ENCODE measurements around the gene MYO1D. TPM values are rescaled to one million over a fixed set of nuclear protein-coding genes. Genes with fewer than 3 reads are reported as not detected.
A peak's percentile ranks its signal among the peaks of the same experiment; 100 is the strongest.
"Not testable (repeated sequence)": the region's sequence is repeated elsewhere in the genome, so short reads cannot be mapped to it uniquely, and the experiment has no call there.

Gene MYO1D
- total RNA-seq, 8 experiments from 2014 or later: 1.6 to 9.8 (median 5.6) TPM

DNA sequence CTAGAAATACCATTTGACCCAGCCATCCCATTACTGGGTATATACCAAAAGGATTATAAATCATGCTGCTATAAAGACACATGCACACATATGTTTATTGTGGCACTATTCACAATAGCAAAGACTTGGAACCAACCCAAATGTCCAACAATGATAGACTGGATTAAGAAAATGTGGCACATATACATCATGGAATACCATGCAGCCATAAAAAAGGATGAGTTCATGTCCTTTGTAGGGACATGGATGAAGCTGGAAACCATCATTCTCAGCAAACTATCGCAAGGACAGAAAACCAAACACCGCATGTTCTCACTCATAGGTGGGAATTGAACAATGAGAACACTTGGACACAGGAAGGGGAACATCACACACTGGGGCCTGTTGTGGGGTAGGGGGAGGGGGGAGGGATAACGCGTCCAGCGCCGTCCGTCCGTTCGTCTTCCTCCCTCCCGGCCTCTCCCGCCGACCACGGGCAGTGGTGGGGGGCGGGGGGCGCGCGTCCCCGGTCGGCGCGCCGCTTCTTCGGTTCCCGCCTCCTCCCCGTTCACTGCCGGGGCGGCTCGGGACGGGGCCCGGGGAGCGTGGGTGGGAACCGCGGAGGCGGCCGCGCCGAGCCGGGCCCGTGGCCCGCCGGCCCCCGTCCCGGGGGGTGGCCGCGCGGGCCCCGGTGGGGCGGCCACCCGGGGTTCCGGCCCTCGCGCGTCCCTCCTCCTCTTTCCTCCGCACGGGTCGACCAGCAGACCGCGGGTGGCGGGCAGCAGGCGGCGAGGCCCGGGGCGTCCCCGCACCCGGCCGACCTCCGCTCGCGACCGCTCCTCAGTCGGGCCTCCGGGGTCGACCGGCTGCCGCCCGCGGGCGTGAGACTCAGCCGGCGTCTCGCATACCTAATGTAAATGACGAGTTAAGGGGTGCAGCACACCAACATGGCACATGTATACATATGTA is 54.7 kb downstream of the MYO1D start:
- H3K4me3 ChIP-seq: peak overlapping the region in 4 of 5 donors; percentile 22 to 30 (median 28)
- in situ Hi-C loops (cut with MboI; ENCODE audit: low pct_unique_long_range_greater_than_20kb in 2 of 9, low sequenced_read_pairs in 9 of 9, unreplicated experiment in 9 of 9): not testable (repeated sequence)

DNA sequence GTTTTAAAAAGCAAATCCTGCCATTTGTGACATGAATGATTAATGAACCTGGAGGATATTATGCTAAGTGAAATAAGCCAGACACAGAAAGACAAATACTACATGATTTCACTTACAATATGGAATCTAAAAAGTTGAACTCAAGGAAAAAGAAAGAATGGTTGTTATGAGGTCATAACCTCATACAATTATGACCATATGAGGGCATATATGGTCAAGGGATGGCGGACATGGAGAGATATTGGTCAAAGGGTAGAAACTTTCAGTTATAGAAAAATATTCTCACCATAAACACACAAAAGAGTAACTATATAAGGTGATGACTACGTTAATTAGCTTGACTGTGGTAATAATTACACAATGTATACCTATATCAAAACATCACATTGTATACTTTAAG is 56.5 kb downstream of the MYO1D start:
- in situ Hi-C loops (cut with MboI; ENCODE audit: low pct_unique_long_range_greater_than_20kb in 2 of 9, low sequenced_read_pairs in 9 of 9, unreplicated experiment in 9 of 9): no loop called here
- Histone ChIP-seq H3K4me3 (no peak overlapping the region), H3K27ac (no peak overlapping the region), H3K4me1 (replicated peaks in 1 of 2) (no peaks in the 10 kb centered on the region)
- no peak for ATAC-seq (replicated peaks in 6 of 8)
- WGBS, 10 experiments: 80 to 100% (median 94%) methylated on average over 1 to 2 of the region's 2 CpGs; no CpG with 5 or more reads in 1 of the 10 experiments

More for the DNA sequence above, 54.7 kb downstream of the MYO1D start:
- peak in 3 of 8 experiments; percentile 34 to 54 (median 51) for ATAC-seq (replicated peaks in 6 of 8)
- H3K27ac ChIP-seq; H3K4me1 ChIP-seq (replicated peaks in 1 of 2): not testable (repeated sequence)
- WGBS, 10 experiments: 0 to 16% (median 13%) methylated on average over 2 to 16 of the region's 82 CpGs; no CpG with 5 or more reads in 7 of the 10 experiments

DNA sequence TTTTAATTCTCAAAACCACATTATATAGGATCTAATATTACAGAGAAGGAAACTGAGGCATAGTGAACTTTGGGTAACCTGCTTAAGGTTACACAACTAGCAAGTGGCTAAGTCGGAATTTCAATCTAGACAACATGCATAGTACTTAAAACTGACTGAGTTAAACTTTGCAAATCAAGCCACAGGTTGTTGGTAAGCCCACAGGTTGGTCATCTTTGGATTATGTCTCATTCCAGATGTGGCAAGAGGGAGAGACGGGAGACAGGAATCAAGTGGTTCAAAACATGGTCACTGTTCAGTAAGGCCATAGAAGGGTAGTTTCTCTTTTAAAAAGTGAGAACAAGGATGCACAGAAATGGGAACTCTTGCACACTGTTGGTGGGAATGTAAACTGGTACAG is 57.1 kb downstream of the MYO1D start:
- in situ Hi-C loops (cut with MboI; ENCODE audit: low pct_unique_long_range_greater_than_20kb in 2 of 9, low sequenced_read_pairs in 9 of 9, unreplicated experiment in 9 of 9): no loop called here
- H3K4me1 ChIP-seq (replicated peaks in 1 of 2): no peaks in the 10 kb centered on the region
- ATAC-seq (replicated peaks in 6 of 8): no peak

DNA sequence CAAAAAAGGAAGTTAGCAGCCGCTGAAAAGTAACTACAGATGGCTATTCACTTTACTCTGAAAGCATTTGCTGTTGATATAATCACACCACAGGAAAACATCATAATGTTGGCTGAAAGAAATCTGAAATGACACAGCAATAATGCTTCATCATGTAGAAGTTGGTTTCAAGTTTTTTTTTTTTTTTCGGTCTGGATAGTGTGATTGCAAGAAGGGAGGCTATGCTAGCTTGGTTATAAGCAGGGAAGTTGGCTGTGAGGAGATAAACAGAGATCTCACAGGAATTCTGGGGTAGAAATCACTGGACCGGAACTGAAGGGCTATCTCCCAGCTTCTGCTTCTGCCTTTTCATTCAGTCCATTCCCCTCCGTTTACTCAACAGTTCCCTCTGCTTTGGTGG is 57.9 kb downstream of the MYO1D start:
- H3K27ac ChIP-seq: no peak overlapping the region
- WGBS, 10 experiments: 9 to 100% (median 80%) methylated on average over 1 to 4 of the region's 4 CpGs; no CpG with 5 or more reads in 1 of the 10 experiments
- no peaks in the 10 kb centered on the region for H3K4me1 ChIP-seq (replicated peaks in 1 of 2)
- no peak overlapping the region for H3K4me3 ChIP-seq
- in situ Hi-C loops (cut with MboI; ENCODE audit: low pct_unique_long_range_greater_than_20kb in 2 of 9, low sequenced_read_pairs in 9 of 9, unreplicated experiment in 9 of 9): no loop called here
- peak in 1 of 8 experiments; percentile 18 for ATAC-seq (replicated peaks in 6 of 8)

More for the DNA sequence above, 57.1 kb downstream of the MYO1D start:
- WGBS, 10 experiments: 42 to 100% (median 80%) methylated on average over 1 to 2 of the region's 2 CpGs; no CpG with 5 or more reads in 1 of the 10 experiments
- Histone ChIP-seq H3K4me3 (no peak overlapping the region), H3K27ac (no peak overlapping the region)

DNA sequence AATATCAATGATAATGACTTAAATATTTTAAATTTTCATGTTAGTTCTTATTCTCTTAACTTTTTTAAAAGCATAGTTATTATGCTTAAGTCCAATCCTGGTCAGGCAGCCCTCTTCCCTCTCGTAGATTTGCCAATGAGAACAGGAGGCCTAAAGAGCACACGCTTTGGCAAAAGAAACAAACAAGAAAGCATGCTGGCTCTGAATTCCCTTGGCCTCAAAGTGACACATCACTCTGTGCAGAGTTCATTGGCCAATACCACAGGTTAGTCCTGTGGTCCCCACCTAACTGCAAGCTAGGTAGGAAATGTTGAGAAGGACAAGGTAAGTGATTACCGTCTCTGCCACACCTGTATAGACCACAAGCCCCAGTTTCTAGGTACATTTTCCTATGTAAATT is 61.5 kb downstream of the MYO1D start:
- Histone ChIP-seq H3K4me1 (replicated peaks in 1 of 2) (peaks cover 0 to 3% of the 10 kb centered on the region in 2 donors), H3K27ac (no peak overlapping the region), H3K4me3 (no peak overlapping the region)
- ATAC-seq (replicated peaks in 6 of 8): no peak
- 38 to 100% (median 89%) methylated on average over 1 to 3 of the region's 3 CpGs for WGBS, 10 experiments
- in situ Hi-C loops (cut with MboI; ENCODE audit: low pct_unique_long_range_greater_than_20kb in 2 of 9, low sequenced_read_pairs in 9 of 9, unreplicated experiment in 9 of 9): no loop called here

DNA sequence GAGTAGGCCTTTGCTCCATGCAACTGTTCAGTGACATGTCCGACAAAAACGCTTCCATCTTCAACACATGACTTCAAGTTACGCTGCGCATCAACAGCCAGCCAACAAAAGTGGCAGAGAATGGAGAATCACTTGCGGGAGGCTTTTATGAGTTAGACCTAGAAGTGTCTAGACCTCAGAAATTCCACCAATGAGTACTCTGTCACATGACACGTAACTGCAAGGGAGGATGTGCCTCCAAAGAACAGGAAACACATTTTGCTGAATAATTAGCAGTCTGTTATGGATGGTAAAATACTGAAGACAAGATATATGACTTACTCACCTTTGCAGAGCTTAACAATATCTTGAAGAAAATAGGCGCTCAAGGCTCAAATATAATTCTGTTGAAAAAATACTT is 62.1 kb downstream of the MYO1D start:
- ATAC-seq (replicated peaks in 6 of 8): peak in 1 of 8 experiments; percentile 49
- 77 to 100% (median 93%) methylated on average over 1 to 7 of the region's 7 CpGs for WGBS, 10 experiments
- Histone ChIP-seq H3K4me3 (no peak overlapping the region), H3K27ac (no peak overlapping the region), H3K4me1 (replicated peaks in 1 of 2) (peaks cover 0 to 3% of the 10 kb centered on the region in 2 donors)
- in situ Hi-C loops (cut with MboI; ENCODE audit: low pct_unique_long_range_greater_than_20kb in 2 of 9, low sequenced_read_pairs in 9 of 9, unreplicated experiment in 9 of 9): no loop called here

DNA sequence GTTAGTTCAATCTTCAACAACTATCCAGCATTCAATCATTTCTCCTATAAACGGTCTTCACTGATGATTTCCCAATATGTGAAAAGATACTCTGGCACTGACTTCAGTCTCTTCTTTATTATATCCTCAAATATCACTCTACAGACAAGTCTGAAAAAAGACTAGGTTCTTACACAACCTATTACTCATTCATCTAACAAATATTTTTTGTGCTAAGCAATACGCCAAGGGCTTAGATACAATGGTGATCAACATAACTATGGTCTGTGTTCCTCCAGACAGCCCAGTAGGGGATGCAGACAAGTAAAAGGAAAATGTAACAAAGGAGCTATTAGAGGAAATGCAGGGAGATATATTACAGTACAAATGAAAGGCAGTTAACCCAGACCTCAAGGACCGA is 63.9 kb downstream of the MYO1D start:
- Histone ChIP-seq H3K4me3 (no peak overlapping the region), H3K27ac (no peak overlapping the region), H3K4me1 (replicated peaks in 1 of 2) (peaks cover 0 to 3% of the 10 kb centered on the region in 2 donors)
- 13 to 93% (median 66%) methylated on average over 1 to 3 of the region's 3 CpGs for WGBS, 10 experiments
- peak in 1 of 8 experiments; percentile 36 for ATAC-seq (replicated peaks in 6 of 8)
- in situ Hi-C loops (cut with MboI; ENCODE audit: low pct_unique_long_range_greater_than_20kb in 2 of 9, low sequenced_read_pairs in 9 of 9, unreplicated experiment in 9 of 9): no loop called here

DNA sequence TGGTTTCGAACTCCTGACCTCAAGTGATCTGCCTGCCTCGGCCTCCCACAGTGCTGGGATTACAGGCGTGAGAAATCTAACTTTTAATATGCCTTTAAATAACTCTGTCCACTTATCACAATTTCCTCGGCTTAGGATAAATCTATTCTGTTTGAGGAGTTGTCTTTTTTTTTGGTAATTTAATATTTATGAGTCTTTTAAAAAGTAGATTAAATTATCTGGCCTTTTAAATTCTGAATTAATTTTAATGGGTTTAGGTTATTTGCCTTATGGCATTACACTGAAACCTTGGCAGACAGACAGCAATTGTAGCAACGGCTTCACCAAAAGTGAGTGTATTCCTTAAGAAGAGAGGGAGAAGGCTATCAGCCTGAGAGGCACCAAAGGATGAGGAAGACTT is 66.2 kb downstream of the MYO1D start:
- Histone ChIP-seq H3K27ac (no peak overlapping the region), H3K4me3 (no peak overlapping the region), H3K4me1 (replicated peaks in 1 of 2) (peaks cover 0 to 3% of the 10 kb centered on the region in 2 donors)
- in situ Hi-C loops (cut with MboI; ENCODE audit: low pct_unique_long_range_greater_than_20kb in 2 of 9, low sequenced_read_pairs in 9 of 9, unreplicated experiment in 9 of 9): no loop called here
- no peak for ATAC-seq (replicated peaks in 6 of 8)
- WGBS, 10 experiments: 67 to 100% (median 98%) methylated on average over 1 to 5 of the region's 5 CpGs

DNA sequence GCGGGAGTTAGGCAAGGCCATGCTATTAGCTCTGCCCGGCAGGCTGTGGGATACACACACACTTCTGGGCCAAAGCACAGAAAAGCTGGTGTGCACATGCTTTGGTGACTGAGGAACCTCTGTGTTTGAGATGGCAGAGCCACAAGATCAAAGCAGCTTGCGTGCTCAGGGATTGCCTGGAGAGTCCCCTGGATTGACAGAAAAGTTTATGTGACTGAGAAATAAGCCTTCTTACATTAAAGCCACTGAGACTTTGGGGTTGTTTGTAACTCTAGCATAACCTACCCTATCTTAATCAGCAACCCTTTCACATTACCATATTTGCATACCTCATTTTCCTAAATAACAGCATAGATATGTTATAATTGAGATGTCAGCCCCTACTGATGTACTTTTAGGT is 69.3 kb downstream of the MYO1D start:
- Histone ChIP-seq H3K27ac (no peak overlapping the region), H3K4me1 (replicated peaks in 1 of 2) (peaks cover 0 to 2% of the 10 kb centered on the region in 2 donors), H3K4me3 (no peak overlapping the region)
- ATAC-seq (replicated peaks in 6 of 8): no peak
- in situ Hi-C loops (cut with MboI; ENCODE audit: low pct_unique_long_range_greater_than_20kb in 2 of 9, low sequenced_read_pairs in 9 of 9, unreplicated experiment in 9 of 9): no loop called here
- WGBS, 10 experiments: 10 to 100% (median 74%) methylated on average over 1 to 3 of the region's 3 CpGs; no CpG with 5 or more reads in 4 of the 10 experiments

DNA sequence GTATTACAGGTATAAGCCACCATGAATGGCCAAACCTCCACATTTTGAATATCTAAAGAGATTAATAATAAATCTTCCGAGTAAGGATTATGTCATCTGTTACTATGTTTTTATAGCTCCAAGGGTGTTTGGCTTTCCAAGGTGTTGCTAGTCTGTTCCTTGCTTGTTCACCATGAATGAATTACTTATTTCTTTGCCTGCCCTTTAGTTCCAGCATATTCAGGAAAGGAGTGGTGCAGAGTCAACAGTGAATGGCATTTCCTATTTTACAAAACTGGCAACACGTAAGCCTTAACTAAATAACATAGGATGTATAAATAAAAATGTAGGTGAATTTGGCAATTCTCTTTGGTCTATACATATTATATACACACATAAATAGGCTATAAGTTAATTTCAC is 70.3 kb downstream of the MYO1D start:
- WGBS, 10 experiments: 0 to 100% (median 60%) methylated on average over 1 to 2 of the region's 2 CpGs; no CpG with 5 or more reads in 2 of the 10 experiments
- H3K4me3 ChIP-seq: no peak overlapping the region
- H3K4me1 ChIP-seq (replicated peaks in 1 of 2): peaks cover 0 to 2% of the 10 kb centered on the region in 2 donors
- no peak overlapping the region for H3K27ac ChIP-seq
- in situ Hi-C loops (cut with MboI; ENCODE audit: low pct_unique_long_range_greater_than_20kb in 2 of 9, low sequenced_read_pairs in 9 of 9, unreplicated experiment in 9 of 9): no loop called here
- peak in 2 of 8 experiments; percentile 45 to 62 for ATAC-seq (replicated peaks in 6 of 8)

DNA sequence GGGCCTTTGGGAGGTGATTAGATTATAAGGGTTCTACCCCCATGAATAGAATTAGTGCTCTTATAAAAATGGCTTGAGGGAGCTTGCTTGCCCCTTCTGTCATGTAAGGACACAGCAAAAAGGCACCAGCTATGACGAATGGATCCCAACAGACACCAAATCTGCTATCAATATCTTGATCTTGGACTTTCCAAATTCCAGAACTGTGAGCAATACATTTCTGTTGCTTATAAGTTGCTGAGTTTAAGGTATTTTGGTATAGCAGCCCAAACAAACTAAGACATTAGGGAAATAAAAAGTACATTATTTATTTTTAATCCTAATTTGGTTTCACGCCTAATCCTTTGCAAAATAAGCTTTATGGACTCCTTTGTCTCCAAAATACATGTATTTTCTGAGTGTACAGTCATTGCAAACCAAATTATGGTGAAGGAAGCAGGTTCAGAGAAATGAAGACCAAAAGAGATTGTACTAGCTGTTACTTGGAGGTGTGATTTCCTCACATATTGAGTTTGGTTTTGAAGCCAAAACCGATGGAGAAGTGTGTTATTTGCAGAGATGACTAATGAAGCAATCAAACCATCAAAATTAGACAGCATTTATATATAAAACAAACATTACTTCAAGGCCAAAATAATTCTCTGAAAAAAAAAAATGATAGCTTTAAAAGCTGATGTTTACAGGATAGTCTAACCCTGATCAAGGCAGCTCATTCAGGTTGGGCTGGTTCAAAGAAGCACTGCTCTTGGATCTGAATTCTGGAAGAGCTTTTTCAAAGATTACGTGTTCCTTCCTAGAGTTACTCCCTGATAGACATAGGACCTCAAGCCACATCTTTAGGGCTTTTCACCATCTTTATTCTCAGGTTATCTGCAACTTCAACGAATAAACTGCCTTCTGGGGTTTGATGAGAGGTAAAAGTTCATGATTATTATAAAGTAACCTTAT is 71.6 kb downstream of the MYO1D start:
- WGBS, 10 experiments: 30 to 100% (median 82%) methylated on average over 1 to 5 of the region's 5 CpGs; no CpG with 5 or more reads in 1 of the 10 experiments
- Histone ChIP-seq H3K4me3 (no peak overlapping the region), H3K27ac (no peak overlapping the region), H3K4me1 (replicated peaks in 1 of 2) (peaks cover 0 to 2% of the 10 kb centered on the region in 2 donors)
- in situ Hi-C loops (cut with MboI; ENCODE audit: low pct_unique_long_range_greater_than_20kb in 2 of 9, low sequenced_read_pairs in 9 of 9, unreplicated experiment in 9 of 9): no loop called here
- no peak for ATAC-seq (replicated peaks in 6 of 8)

DNA sequence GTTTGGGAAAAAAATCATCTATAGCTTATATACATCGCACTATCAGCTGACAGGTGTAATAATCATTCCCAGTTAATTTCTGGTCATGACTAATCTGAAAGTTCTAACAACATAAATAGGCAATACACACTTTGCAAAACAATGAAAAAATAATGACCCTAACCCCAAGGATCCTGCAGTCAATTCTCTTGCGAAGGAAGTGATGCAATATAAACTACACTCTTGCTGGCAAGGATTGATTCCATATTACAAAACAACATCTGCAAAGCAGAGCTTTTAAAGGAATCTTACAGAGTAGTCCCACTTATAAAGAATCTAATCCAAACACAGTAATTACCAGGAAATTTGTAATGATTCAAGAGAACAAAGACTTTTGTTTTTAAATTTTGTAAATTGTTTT is 73.4 kb downstream of the MYO1D start:
- no peak for ATAC-seq (replicated peaks in 6 of 8)
- Histone ChIP-seq H3K4me1 (replicated peaks in 1 of 2) (peaks cover 0 to 2% of the 10 kb centered on the region in 2 donors), H3K4me3 (no peak overlapping the region), H3K27ac (no peak overlapping the region)
- 50 to 100% (median 89%) methylated on average over 1 to 2 of the region's 2 CpGs; no CpG with 5 or more reads in 2 of the 10 experiments for WGBS, 10 experiments
- in situ Hi-C loops (cut with MboI; ENCODE audit: low pct_unique_long_range_greater_than_20kb in 2 of 9, low sequenced_read_pairs in 9 of 9, unreplicated experiment in 9 of 9): no loop called here

DNA sequence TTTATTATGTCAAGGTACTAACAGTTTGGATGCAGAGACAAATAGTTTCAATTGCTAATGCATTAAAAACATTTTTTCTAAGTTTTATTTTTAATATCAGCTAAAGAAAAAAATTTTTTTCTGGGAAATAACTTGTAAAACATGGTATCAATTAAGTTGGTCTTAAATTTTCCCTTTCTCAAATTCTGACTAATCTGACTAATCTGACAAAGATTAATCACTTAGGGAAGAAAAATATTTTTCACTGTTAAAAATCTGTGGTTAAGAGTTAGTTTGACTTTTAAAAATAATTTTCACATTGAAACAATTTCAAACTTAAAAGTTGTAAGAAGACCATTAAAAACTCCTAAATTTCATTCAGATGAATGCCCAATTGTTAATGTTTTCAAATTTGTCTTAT is 74.6 kb downstream of the MYO1D start:
- ATAC-seq (replicated peaks in 6 of 8): no peak
- in situ Hi-C loops (cut with MboI; ENCODE audit: low pct_unique_long_range_greater_than_20kb in 2 of 9, low sequenced_read_pairs in 9 of 9, unreplicated experiment in 9 of 9): no loop called here
- no peak overlapping the region for H3K27ac ChIP-seq
- H3K4me3 ChIP-seq: no peak overlapping the region
- H3K4me1 ChIP-seq (replicated peaks in 1 of 2): peaks cover 0 to 2% of the 10 kb centered on the region in 2 donors
